ENCODE data around the gene TCAP.

The TCAP gene

GRCh38 chr17:39631403-39631802 is 33.7 kb upstream of the TCAP start:
- H3K4me3 ChIP-seq (ENCODE audit: low read length): no peak overlapping the region
- peaks cover 18% of the 10 kb centered on the region for H3K4me1 ChIP-seq (ENCODE audit: control insufficient read depth, insufficient read depth, low read length)
- no peaks in the 10 kb centered on the region for H3K36me3 ChIP-seq (ENCODE audit: control insufficient read depth, insufficient read depth, low read length)
- peaks cover 4% of the 10 kb centered on the region for H3K27me3 ChIP-seq (ENCODE audit: control insufficient read depth, insufficient read depth, low read length)
- no peak for DNase-seq (ENCODE audit: low read depth, low spot score)
- no peaks in the 10 kb centered on the region for H3K9me3 ChIP-seq (ENCODE audit: control insufficient read depth, insufficient read depth, low read length)
- WGBS (ENCODE audit: insufficient coverage, insufficient read length): no CpG with 5 or more reads among the region's 6 CpGs
- H3K27ac ChIP-seq (ENCODE audit: low read length): no peak overlapping the region

- peaks cover 18% of the 10 kb centered on the region for H3K4me1 ChIP-seq (ENCODE audit: control insufficient read depth, insufficient read depth, low read length)
- H3K4me3 ChIP-seq (ENCODE audit: low read length): no peak overlapping the region
- no peaks in the 10 kb centered on the region for H3K36me3 ChIP-seq (ENCODE audit: control insufficient read depth, insufficient read depth, low read length)
- no peak overlapping the region for H3K27ac ChIP-seq (ENCODE audit: low read length)
- no CpG with 5 or more reads among the region's 13 CpGs for WGBS (ENCODE audit: insufficient coverage, insufficient read length)
- peaks cover 4% of the 10 kb centered on the region for H3K27me3 ChIP-seq (ENCODE audit: control insufficient read depth, insufficient read depth, low read length)
- H3K9me3 ChIP-seq (ENCODE audit: control insufficient read depth, insufficient read depth, low read length): no peaks in the 10 kb centered on the region
- DNase-seq (ENCODE audit: low read depth, low spot score): no peak
Observed at GRCh38 chr17:39632153-39632941, 32.8 kb upstream of the TCAP start.

- Histone ChIP-seq H3K27me3 (ENCODE audit: control insufficient read depth, insufficient read depth, low read length) (no peaks in the 10 kb centered on the region), H3K4me3 (ENCODE audit: low read length) (no peak overlapping the region), H3K27ac (ENCODE audit: low read length) (no peak overlapping the region), H3K36me3 (ENCODE audit: control insufficient read depth, insufficient read depth, low read length) (no peaks in the 10 kb centered on the region), H3K9me3 (ENCODE audit: control insufficient read depth, insufficient read depth, low read length) (no peaks in the 10 kb centered on the region), H3K4me1 (ENCODE audit: control insufficient read depth, insufficient read depth, low read length) (peaks cover 11% of the 10 kb centered on the region)
- no peak for DNase-seq (ENCODE audit: low read depth, low spot score)
- no CpG with 5 or more reads among the region's 8 CpGs for WGBS (ENCODE audit: insufficient coverage, insufficient read length)
Observed at GRCh38 chr17:39633570-39634183, 31.5 kb upstream of the TCAP start.

GRCh38 chr17:39634384-39634871 is 30.7 kb upstream of the TCAP start:
- Histone ChIP-seq H3K36me3 (ENCODE audit: control insufficient read depth, insufficient read depth, low read length) (no peaks in the 10 kb centered on the region), H3K27ac (ENCODE audit: low read length) (no peak overlapping the region), H3K27me3 (ENCODE audit: control insufficient read depth, insufficient read depth, low read length) (no peaks in the 10 kb centered on the region), H3K4me3 (ENCODE audit: low read length) (no peak overlapping the region), H3K4me1 (ENCODE audit: control insufficient read depth, insufficient read depth, low read length) (peaks cover 8% of the 10 kb centered on the region), H3K9me3 (ENCODE audit: control insufficient read depth, insufficient read depth, low read length) (no peaks in the 10 kb centered on the region)
- no CpG with 5 or more reads among the region's 2 CpGs for WGBS (ENCODE audit: insufficient coverage, insufficient read length)
- DNase-seq (ENCODE audit: low read depth, low spot score): no peak

- Histone ChIP-seq H3K9me3 (ENCODE audit: control insufficient read depth, insufficient read depth, low read length) (no peaks in the 10 kb centered on the region), H3K4me3 (ENCODE audit: low read length) (no peak overlapping the region), H3K4me1 (ENCODE audit: control insufficient read depth, insufficient read depth, low read length) (peaks cover 8% of the 10 kb centered on the region), H3K27me3 (ENCODE audit: control insufficient read depth, insufficient read depth, low read length) (no peaks in the 10 kb centered on the region), H3K36me3 (ENCODE audit: control insufficient read depth, insufficient read depth, low read length) (no peaks in the 10 kb centered on the region), H3K27ac (ENCODE audit: low read length) (no peak overlapping the region)
- DNase-seq (ENCODE audit: low read depth, low spot score): no peak
- WGBS (ENCODE audit: insufficient coverage, insufficient read length): no CpG with 5 or more reads among the region's 8 CpGs
Observed at GRCh38 chr17:39635614-39636176, 29.5 kb upstream of the TCAP start.

GRCh38 chr17:39636587-39636926 is 28.6 kb upstream of the TCAP start:
- H3K27me3 ChIP-seq (ENCODE audit: control insufficient read depth, insufficient read depth, low read length): no peaks in the 10 kb centered on the region
- no peaks in the 10 kb centered on the region for H3K36me3 ChIP-seq (ENCODE audit: control insufficient read depth, insufficient read depth, low read length)
- no peak overlapping the region for H3K27ac ChIP-seq (ENCODE audit: low read length)
- no peaks in the 10 kb centered on the region for H3K9me3 ChIP-seq (ENCODE audit: control insufficient read depth, insufficient read depth, low read length)
- no CpG with 5 or more reads among the region's 6 CpGs for WGBS (ENCODE audit: insufficient coverage, insufficient read length)
- H3K4me1 ChIP-seq (ENCODE audit: control insufficient read depth, insufficient read depth, low read length): peaks cover 8% of the 10 kb centered on the region
- no peak for DNase-seq (ENCODE audit: low read depth, low spot score)
- peak overlapping the region; percentile 71; the same call in 1 of the 2 replicates for H3K4me3 ChIP-seq (ENCODE audit: low read length)

GRCh38 chr17:39636927-39637736 is 28.0 kb upstream of the TCAP start, which contains the start of gene STARD3:
Gene STARD3 (plus strand): TSS chr17:39637144. CDS start chr17:39653532, 16,388 bp downstream.
- Histone ChIP-seq H3K27me3 (ENCODE audit: control insufficient read depth, insufficient read depth, low read length) (no peaks in the 10 kb centered on the region), H3K4me1 (ENCODE audit: control insufficient read depth, insufficient read depth, low read length) (peaks cover 5% of the 10 kb centered on the region), H3K9me3 (ENCODE audit: control insufficient read depth, insufficient read depth, low read length) (no peaks in the 10 kb centered on the region), H3K27ac (ENCODE audit: low read length) (no peak within 1 kb of the TSS), H3K36me3 (ENCODE audit: control insufficient read depth, insufficient read depth, low read length) (no peaks in the 10 kb centered on the region), H3K4me3 (ENCODE audit: low read length) (peak within 1 kb of the TSS; percentile 71; the same call in 1 of the 2 replicates)
- WGBS (ENCODE audit: insufficient coverage, insufficient read length): no CpG with 5 or more reads among the region's 69 CpGs
- DNase-seq (ENCODE audit: low read depth, low spot score): no peak

GRCh38 chr17:39638317-39638716 is 26.8 kb upstream of the TCAP start:
- no peak for DNase-seq (ENCODE audit: low read depth, low spot score)
- Histone ChIP-seq H3K27me3 (ENCODE audit: control insufficient read depth, insufficient read depth, low read length) (no peaks in the 10 kb centered on the region), H3K9me3 (ENCODE audit: control insufficient read depth, insufficient read depth, low read length) (no peaks in the 10 kb centered on the region), H3K4me3 (ENCODE audit: low read length) (no peak overlapping the region), H3K4me1 (ENCODE audit: control insufficient read depth, insufficient read depth, low read length) (peaks cover 7% of the 10 kb centered on the region), H3K36me3 (ENCODE audit: control insufficient read depth, insufficient read depth, low read length) (no peaks in the 10 kb centered on the region), H3K27ac (ENCODE audit: low read length) (no peak overlapping the region)
- WGBS (ENCODE audit: insufficient coverage, insufficient read length): no CpG with 5 or more reads among the region's 7 CpGs

- no CpG with 5 or more reads among the region's 2 CpGs for WGBS (ENCODE audit: insufficient coverage, insufficient read length)
- no peaks in the 10 kb centered on the region for H3K36me3 ChIP-seq (ENCODE audit: control insufficient read depth, insufficient read depth, low read length)
- H3K4me1 ChIP-seq (ENCODE audit: control insufficient read depth, insufficient read depth, low read length): peaks cover 8% of the 10 kb centered on the region; the same call in 1 of the 2 replicates
- H3K9me3 ChIP-seq (ENCODE audit: control insufficient read depth, insufficient read depth, low read length): no peaks in the 10 kb centered on the region
- H3K4me3 ChIP-seq (ENCODE audit: low read length): no peak overlapping the region
- H3K27me3 ChIP-seq (ENCODE audit: control insufficient read depth, insufficient read depth, low read length): no peaks in the 10 kb centered on the region
- no peak for DNase-seq (ENCODE audit: low read depth, low spot score)
- no peak overlapping the region for H3K27ac ChIP-seq (ENCODE audit: low read length)
Observed at GRCh38 chr17:39639043-39639442, 26.1 kb upstream of the TCAP start.

Data from iPS DF 6.9 (cell line).